Measurements from ENCODE around the gene RXFP2.

GRCh38 chr13:31798189-31798588 is 58.9 kb downstream of the RXFP2 start:
- TF ChIP-seq CTCF (IDR thresholded peaks at IDR 0.05; ENCODE audit: extremely low read depth in 1 of 2, insufficient read depth in 1 of 2, low read depth in 1 of 2, low read length in 2 of 2) = no peak
- TF ChIP-seq POLR2A (IDR thresholded peaks at IDR 0.05; ENCODE audit: low read depth, low read length) = no peak
- TF ChIP-seq MYC (IDR thresholded peaks at IDR 0.05; ENCODE audit: low read depth, low read length) = no peak
- TF ChIP-seq EZH2 (IDR thresholded peaks at IDR 0.05; ENCODE audit: borderline replicate concordance, low read depth, low read length, severe bottlenecking) = no peak
- no peak for TF ChIP-seq MAX (IDR thresholded peaks at IDR 0.05; ENCODE audit: insufficient read depth, insufficient read length)

Data from endothelial cell of umbilical vein (primary cell).